Activated CD8-positive, alpha-beta T cell treated with anti-CD3 and anti-CD28 coated beads for 36 hours (primary cell): ENCODE data around the gene GGT7. TPM values are rescaled to one million over a fixed set of nuclear protein-coding genes. Genes with fewer than 3 reads are reported as not detected.

Experiments
- ATAC-seq: fragments of 200-7000 bp; cut with Tn5 transposase; one replicate; pipeline ENCODE4 v1.10.0; 2021; ENCODE audit warnings: mild to moderate bottlenecking, moderate library complexity
- CTCF ChIA-PET: fragments of 350-600 bp; sonication (Branson Sonifier 250); formaldehyde crosslinking; loops from one replicate; lab custom pipeline; 2021; ENCODE audit warnings: antibody characterized with exemption; lab: Charles Lee
- POLR2A ChIA-PET: fragments of 350-600 bp; sonication (Branson Sonifier 250); formaldehyde crosslinking; loops from one replicate; lab custom pipeline; 2021; ENCODE audit warnings: antibody characterized with exemption; lab: Charles Lee
- DNase-seq: peaks from one replicate; pipeline ENCODE4 v3.0.0-alpha.2; 2020
- H3K27ac Mint-ChIP-seq: one replicate; pipeline ENCODE4 v1.8.0; 2021; ENCODE audit warnings: mild to moderate bottlenecking, mixed read lengths
- H3K27me3 Mint-ChIP-seq: one replicate; pipeline ENCODE4 v1.8.0; 2021; ENCODE audit warnings: mixed read lengths
- H3K36me3 Mint-ChIP-seq: one replicate; pipeline ENCODE4 v1.8.0; 2021; ENCODE audit warnings: low read depth, mixed read lengths
- H3K4me1 Mint-ChIP-seq: one replicate; pipeline ENCODE4 v1.8.0; 2021; ENCODE audit warnings: low read depth, mixed read lengths
- H3K4me3 Mint-ChIP-seq: one replicate; pipeline ENCODE4 v1.8.0; 2021; ENCODE audit warnings: mild to moderate bottlenecking, moderate library complexity, mixed read lengths
- H3K9me3 Mint-ChIP-seq: one replicate; pipeline ENCODE4 v1.8.0; 2021; ENCODE audit warnings: mixed read lengths
- CTCF ChIP-seq: fragments of 200-600 bp; IDR thresholded peaks from one replicate; pipeline ENCODE4 v1.8.0; 2022; ENCODE audit warnings: antibody characterized with exemption, mild to moderate bottlenecking
- intact Hi-C: fragments of 100-400 bp; cut with micrococcal nuclease; formaldehyde crosslinking; loops from one replicate; pipeline ENCODE4 v1.10.0; 2022
- total RNA-seq, 2 experiments: library from RNA; stranded (reverse); gene quantifications; one replicate each; pipeline ENCODE4 v1.2.3, GENCODE V29; 2021

GGT7 gene
- total RNA-seq, 2 experiments from 2014 or later, result 13.2 to 14.2 TPM

GRCh38 chr20:34825530-34826362 is 46.9 kb downstream of the GGT7 start, which contains the start of gene NCOA6:
Gene NCOA6, minus strand, starts transcription at chr20:34825651. Its CDS starts 43,296 bp downstream, at chr20:34782355.
- ATAC-seq (peak; percentile 76), DNase-seq (peak; percentile 87)
- Mint-ChIP-seq H3K27ac (peak within 1 kb of the TSS; percentile 94), H3K9me3 (no peaks in the 10 kb centered on the region), H3K4me3 (peak within 1 kb of the TSS; percentile 94), H3K36me3 (peaks cover 10% of the 10 kb centered on the region), H3K4me1 (peaks cover 34% of the 10 kb centered on the region), H3K27me3 (no peaks in the 10 kb centered on the region)
- CTCF ChIA-PET, result interaction anchor here (0.8 to 1.3 kb wide), 5 partner anchors 9 to 443 kb away, joined by 3 to 4 read pairs (median 3); partner anchors contain the start of gene TRPC4AP
- no peak for TF ChIP-seq CTCF
- POLR2A ChIA-PET, result interaction anchor here (0.6 kb wide), 2 partner anchors 145 to 459 kb away, joined by 3 to 4 read pairs; partner anchors contain the start of gene EIF6
- intact Hi-C loops, result no loop called here

- TF ChIP-seq CTCF, result no peak
- Mint-ChIP-seq H3K27ac (peak overlapping the region; percentile 94), H3K36me3 (peaks cover 10% of the 10 kb centered on the region), H3K4me3 (peak overlapping the region; percentile 94), H3K27me3 (no peaks in the 10 kb centered on the region), H3K4me1 (peaks cover 34% of the 10 kb centered on the region), H3K9me3 (no peaks in the 10 kb centered on the region)
- DNase-seq (peak; percentile 77), ATAC-seq (peak; percentile 84)
- POLR2A ChIA-PET, result interaction anchor here (0.6 to 1.5 kb wide), 4 partner anchors 31 to 460 kb away, joined by 3 to 4 read pairs (median 4); partner anchors contain the start of genes DYNLRB1 and EIF6
- intact Hi-C loops, result no loop called here
- CTCF ChIA-PET, result interaction anchor here (0.8 to 1.3 kb wide), 7 partner anchors 8 to 268 kb away, joined by 3 to 5 read pairs (median 3); partner anchors contain the start of gene TRPC4AP
These were observed 47.7 kb downstream of the GGT7 start for GRCh38 chr20:34824806-34825529.

GRCh38 chr20:34824452-34824805 is 48.2 kb downstream of the GGT7 start:
- Mint-ChIP-seq H3K36me3 (peaks cover 10% of the 10 kb centered on the region), H3K4me3 (peak overlapping the region; percentile 94), H3K27me3 (no peaks in the 10 kb centered on the region), H3K9me3 (no peaks in the 10 kb centered on the region), H3K27ac (peak overlapping the region; percentile 94), H3K4me1 (peaks cover 37% of the 10 kb centered on the region)
- intact Hi-C loops, result no loop called here
- ChIA-PET POLR2A (interaction anchor here (1.0 to 1.5 kb wide), 3 partner anchors 31 to 308 kb away, joined by 3 to 4 read pairs (median 3); partner anchors contain the start of gene DYNLRB1), CTCF (interaction anchor here (1.0 to 1.2 kb wide), 5 partner anchors 9 to 269 kb away, joined by 3 to 5 read pairs (median 3); partner anchors contain the start of gene TRPC4AP)
- peak; percentile 74 for ATAC-seq
- DNase-seq, result peak; percentile 89
- no peak for TF ChIP-seq CTCF

- ATAC-seq, result no peak
- Mint-ChIP-seq H3K9me3 (no peaks in the 10 kb centered on the region), H3K4me3 (peak overlapping the region; percentile 94), H3K36me3 (peaks cover 10% of the 10 kb centered on the region), H3K27me3 (no peaks in the 10 kb centered on the region), H3K4me1 (peaks cover 37% of the 10 kb centered on the region), H3K27ac (peak overlapping the region; percentile 94)
- DNase-seq, result no peak
- intact Hi-C loops, result no loop called here
- ChIA-PET CTCF (interaction anchor here (1.0 to 1.1 kb wide), 3 partner anchors 13 to 127 kb away, joined by 3 read pairs; no protein-coding TSS in a partner anchor), POLR2A (interaction anchor here (1.0 to 1.5 kb wide), 3 partner anchors 32 to 308 kb away, joined by 3 to 4 read pairs (median 3); partner anchors contain the start of gene DYNLRB1)
- TF ChIP-seq CTCF, result no peak
These were observed 48.6 kb downstream of the GGT7 start for GRCh38 chr20:34824026-34824425.
